ENCODE results near the gene ANP32E.
A peak's percentile ranks its signal among the peaks of the same experiment; 100 is the strongest.

Gene ANP32E

DNA sequence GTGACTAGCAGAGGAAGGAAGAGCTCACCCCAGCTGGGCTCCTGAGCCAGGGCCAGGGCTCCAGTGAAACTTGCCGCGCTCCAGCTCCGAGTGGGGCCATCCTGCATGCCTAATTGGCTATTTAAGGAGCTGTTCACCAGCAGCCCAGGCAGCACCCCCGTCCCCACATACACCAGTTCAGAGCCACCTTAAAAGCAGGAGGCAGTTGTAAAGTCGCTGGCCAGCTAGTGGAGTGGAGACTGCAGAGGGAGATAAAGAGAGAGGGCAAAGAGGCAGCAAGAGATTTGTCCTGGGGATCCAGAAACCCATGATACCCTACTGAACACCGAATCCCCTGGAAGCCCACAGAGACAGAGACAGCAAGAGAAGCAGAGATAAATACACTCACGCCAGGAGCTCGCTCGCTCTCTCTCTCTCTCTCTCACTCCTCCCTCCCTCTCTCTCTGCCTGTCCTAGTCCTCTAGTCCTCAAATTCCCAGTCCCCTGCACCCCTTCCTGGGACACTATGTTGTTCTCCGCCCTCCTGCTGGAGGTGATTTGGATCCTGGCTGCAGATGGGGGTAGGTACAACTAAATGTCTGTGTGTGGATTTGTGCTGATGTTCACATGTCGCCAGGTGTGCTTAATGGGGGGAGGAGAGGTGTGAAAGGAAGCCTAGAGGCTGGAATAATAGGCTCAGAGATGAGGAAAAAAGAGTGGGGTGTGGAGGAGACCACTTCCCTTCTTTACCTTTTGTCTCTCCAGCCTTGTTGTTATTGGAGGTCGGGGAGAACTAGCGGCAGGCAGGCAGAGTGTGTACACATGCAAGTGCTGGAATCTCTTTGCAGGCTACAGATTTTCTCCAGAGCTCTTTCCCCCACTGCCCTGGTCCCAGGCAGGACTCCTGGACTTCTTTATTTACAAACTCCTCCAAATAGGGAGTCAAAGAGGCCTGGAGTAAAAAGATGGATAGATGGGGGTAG, 22.0 kb upstream of the ANP32E start, which contains the start of gene CA14:
TSS of gene CA14 (plus strand) at position 151 of the 962 bp plus-strand sequence. CDS start at position 506, 355 bp downstream.
- no peak for ATAC-seq
- TF ChIP-seq ZFP30 (CRISPR knock-in tag; IDR thresholded peaks at IDR 0.05) (no peak), TCF4 (CRISPR knock-in tag; IDR thresholded peaks at IDR 0.05; ENCODE audit: borderline replicate concordance) (no peak)
- TF ChIP-seq, protein P1, sequence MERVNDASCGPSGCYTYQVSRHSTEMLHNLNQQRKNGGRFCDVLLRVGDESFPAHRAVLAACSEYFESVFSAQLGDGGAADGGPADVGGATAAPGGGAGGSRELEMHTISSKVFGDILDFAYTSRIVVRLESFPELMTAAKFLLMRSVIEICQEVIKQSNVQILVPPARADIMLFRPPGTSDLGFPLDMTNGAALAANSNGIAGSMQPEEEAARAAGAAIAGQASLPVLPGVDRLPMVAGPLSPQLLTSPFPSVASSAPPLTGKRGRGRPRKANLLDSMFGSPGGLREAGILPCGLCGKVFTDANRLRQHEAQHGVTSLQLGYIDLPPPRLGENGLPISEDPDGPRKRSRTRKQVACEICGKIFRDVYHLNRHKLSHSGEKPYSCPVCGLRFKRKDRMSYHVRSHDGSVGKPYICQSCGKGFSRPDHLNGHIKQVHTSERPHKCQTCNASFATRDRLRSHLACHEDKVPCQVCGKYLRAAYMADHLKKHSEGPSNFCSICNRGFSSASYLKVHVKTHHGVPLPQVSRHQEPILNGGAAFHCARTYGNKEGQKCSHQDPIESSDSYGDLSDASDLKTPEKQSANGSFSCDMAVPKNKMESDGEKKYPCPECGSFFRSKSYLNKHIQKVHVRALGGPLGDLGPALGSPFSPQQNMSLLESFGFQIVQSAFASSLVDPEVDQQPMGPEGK (CRISPR knock-in tag; IDR thresholded peaks at IDR 0.05; ENCODE audit: borderline replicate concordance) = no peak

GRCh38 chr1:150256554-150257341, 20.8 kb upstream of the ANP32E start:
- TF ChIP-seq TCF4 (CRISPR knock-in tag; IDR thresholded peaks at IDR 0.05; ENCODE audit: borderline replicate concordance) (no peak), ZFP30 (CRISPR knock-in tag; IDR thresholded peaks at IDR 0.05) (no peak), SNAI2 (CRISPR knock-in tag; IDR thresholded peaks at IDR 0.05) (no peak), CSRNP3 (CRISPR knock-in tag; IDR thresholded peaks at IDR 0.05) (no peak), ZNF8 (CRISPR knock-in tag; IDR thresholded peaks at IDR 0.05) (no peak), ZNF565 (CRISPR knock-in tag; conservative IDR thresholded peaks at IDR 0.05; ENCODE audit: low read depth) (no peak), TOX (CRISPR knock-in tag; IDR thresholded peaks at IDR 0.05; ENCODE audit: borderline replicate concordance) (no peak), PPARA (CRISPR knock-in tag; IDR thresholded peaks at IDR 0.05; ENCODE audit: borderline replicate concordance) (no peak), ESRRG (CRISPR knock-in tag; IDR thresholded peaks at IDR 0.05) (no peak), ZFP3 (CRISPR knock-in tag; IDR thresholded peaks at IDR 0.05) (no peak), CSDC2 (CRISPR knock-in tag; IDR thresholded peaks at IDR 0.05) (no peak), RARB (CRISPR knock-in tag; IDR thresholded peaks at IDR 0.05) (no peak), ZC3H10 (CRISPR knock-in tag; IDR thresholded peaks at IDR 0.05) (no peak), BACH2 (CRISPR knock-in tag; IDR thresholded peaks at IDR 0.05; ENCODE audit: borderline replicate concordance) (no peak), ARNTL (CRISPR knock-in tag; IDR thresholded peaks at IDR 0.05; ENCODE audit: borderline replicate concordance, low read depth) (no peak), GLIS3 (CRISPR knock-in tag; IDR thresholded peaks at IDR 0.05) (no peak)
- TF ChIP-seq, protein P2, sequence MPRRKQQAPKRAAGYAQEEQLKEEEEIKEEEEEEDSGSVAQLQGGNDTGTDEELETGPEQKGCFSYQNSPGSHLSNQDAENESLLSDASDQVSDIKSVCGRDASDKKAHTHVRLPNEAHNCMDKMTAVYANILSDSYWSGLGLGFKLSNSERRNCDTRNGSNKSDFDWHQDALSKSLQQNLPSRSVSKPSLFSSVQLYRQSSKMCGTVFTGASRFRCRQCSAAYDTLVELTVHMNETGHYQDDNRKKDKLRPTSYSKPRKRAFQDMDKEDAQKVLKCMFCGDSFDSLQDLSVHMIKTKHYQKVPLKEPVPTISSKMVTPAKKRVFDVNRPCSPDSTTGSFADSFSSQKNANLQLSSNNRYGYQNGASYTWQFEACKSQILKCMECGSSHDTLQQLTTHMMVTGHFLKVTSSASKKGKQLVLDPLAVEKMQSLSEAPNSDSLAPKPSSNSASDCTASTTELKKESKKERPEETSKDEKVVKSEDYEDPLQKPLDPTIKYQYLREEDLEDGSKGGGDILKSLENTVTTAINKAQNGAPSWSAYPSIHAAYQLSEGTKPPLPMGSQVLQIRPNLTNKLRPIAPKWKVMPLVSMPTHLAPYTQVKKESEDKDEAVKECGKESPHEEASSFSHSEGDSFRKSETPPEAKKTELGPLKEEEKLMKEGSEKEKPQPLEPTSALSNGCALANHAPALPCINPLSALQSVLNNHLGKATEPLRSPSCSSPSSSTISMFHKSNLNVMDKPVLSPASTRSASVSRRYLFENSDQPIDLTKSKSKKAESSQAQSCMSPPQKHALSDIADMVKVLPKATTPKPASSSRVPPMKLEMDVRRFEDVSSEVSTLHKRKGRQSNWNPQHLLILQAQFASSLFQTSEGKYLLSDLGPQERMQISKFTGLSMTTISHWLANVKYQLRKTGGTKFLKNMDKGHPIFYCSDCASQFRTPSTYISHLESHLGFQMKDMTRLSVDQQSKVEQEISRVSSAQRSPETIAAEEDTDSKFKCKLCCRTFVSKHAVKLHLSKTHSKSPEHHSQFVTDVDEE (CRISPR knock-in tag; IDR thresholded peaks at IDR 0.05) = no peak
- no peak for ATAC-seq

GRCh38 chr1:150256198-150256553, 20.3 kb upstream of the ANP32E start:
- ATAC-seq = peak; percentile 5
- TF ChIP-seq OSR1 (CRISPR knock-in tag; IDR thresholded peaks at IDR 0.05) = no peak
- no peak for TF ChIP-seq CSRNP3 (CRISPR knock-in tag; IDR thresholded peaks at IDR 0.05)
- TF ChIP-seq SNAI2 (CRISPR knock-in tag; IDR thresholded peaks at IDR 0.05) = no peak
- no peak for TF ChIP-seq ZFP3 (CRISPR knock-in tag; IDR thresholded peaks at IDR 0.05)
- TF ChIP-seq, protein P3, sequence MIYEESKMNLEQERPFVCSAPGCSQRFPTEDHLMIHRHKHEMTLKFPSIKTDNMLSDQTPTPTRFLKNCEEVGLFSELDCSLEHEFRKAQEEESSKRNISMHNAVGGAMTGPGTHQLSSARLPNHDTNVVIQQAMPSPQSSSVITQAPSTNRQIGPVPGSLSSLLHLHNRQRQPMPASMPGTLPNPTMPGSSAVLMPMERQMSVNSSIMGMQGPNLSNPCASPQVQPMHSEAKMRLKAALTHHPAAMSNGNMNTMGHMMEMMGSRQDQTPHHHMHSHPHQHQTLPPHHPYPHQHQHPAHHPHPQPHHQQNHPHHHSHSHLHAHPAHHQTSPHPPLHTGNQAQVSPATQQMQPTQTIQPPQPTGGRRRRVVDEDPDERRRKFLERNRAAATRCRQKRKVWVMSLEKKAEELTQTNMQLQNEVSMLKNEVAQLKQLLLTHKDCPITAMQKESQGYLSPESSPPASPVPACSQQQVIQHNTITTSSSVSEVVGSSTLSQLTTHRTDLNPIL (CRISPR knock-in tag; IDR thresholded peaks at IDR 0.05; ENCODE audit: low read depth) = no peak
- no peak for TF ChIP-seq ESRRG (CRISPR knock-in tag; IDR thresholded peaks at IDR 0.05)
- no peak for TF ChIP-seq ZC3H10 (CRISPR knock-in tag; IDR thresholded peaks at IDR 0.05)
- no peak for TF ChIP-seq RARB (CRISPR knock-in tag; IDR thresholded peaks at IDR 0.05)

Measured in SK-N-SH treated with all-trans-retinoic acid at 6 μM for 48 hours (cell line).